Inflammatory macrophage (primary cell): ENCODE data around the gene GDPD3.

ENCODE experiments used
- DNase-seq, 2 donors: peaks; one replicate each; pipeline ENCODE4 v3.0.0-alpha.2; 2020 to 2022

The GDPD3 gene

GRCh38 chr16:30075503-30076275 is 37.6 kb downstream of the GDPD3 start, which contains the start of gene PPP4C:
Gene PPP4C, plus strand, starts transcription at chr16:30075994. Its CDS starts 384 bp downstream, at chr16:30076378.
- peak; percentile 88 to 91 for DNase-seq

DNA sequence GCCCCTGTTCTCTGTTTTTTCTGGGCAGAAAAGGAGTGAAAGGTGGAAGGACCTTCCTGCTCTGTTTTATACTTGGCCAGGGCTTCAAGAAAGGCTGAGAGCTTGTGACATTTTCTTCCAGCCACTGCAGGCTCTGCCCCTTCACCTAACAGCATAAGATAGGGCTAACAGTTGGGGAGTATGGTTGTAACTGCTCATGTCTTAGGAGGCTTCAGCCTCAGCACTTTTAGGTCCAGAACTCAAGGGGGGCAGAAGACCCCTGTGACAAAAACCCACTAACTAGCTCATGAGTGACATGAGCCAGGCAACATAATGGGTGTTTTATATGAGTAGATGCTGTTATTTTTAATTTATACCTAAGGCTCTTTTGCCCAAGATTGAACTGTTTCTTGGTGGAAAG is 42.8 kb downstream of the GDPD3 start:
- DNase-seq = no peak

GRCh38 chr16:30069611-30070462 is 43.5 kb downstream of the GDPD3 start:
- DNase-seq = no peak

DNA sequence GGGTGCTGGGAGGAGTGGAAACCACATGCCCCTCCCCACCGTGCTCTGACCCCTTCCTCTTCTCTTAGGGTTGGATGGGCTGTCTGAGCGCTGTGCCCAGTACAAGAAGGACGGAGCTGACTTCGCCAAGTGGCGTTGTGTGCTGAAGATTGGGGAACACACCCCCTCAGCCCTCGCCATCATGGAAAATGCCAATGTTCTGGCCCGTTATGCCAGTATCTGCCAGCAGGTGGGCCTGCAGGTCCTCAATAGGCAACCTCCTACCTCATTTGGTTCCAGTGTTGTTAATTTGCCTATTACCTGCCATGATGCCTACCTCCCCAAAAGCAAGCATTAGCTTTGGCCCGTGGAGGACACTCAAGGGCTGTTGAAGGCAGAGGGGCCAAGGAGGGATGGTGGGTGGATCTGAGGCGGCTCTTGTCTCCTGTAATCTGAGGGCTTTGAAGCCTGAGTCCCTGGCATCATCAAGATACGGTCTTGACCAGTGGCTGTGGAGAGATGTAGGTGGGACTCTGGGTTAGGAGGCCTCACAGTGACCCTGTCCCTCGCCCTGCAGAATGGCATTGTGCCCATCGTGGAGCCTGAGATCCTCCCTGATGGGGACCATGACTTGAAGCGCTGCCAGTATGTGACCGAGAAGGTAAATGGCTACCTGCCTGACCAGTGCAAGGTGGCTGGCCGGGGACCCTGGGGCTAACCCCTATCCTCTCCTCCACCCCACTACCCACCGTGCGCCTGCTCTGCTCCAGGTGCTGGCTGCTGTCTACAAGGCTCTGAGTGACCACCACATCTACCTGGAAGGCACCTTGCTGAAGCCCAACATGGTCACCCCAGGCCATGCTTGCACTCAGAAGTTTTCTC is 44.4 kb downstream of the GDPD3 start:
- DNase-seq = peak; percentile 35 to 38

- no peak for DNase-seq
Observed at GRCh38 chr16:30068333-30068732, 45.0 kb downstream of the GDPD3 start.

DNA sequence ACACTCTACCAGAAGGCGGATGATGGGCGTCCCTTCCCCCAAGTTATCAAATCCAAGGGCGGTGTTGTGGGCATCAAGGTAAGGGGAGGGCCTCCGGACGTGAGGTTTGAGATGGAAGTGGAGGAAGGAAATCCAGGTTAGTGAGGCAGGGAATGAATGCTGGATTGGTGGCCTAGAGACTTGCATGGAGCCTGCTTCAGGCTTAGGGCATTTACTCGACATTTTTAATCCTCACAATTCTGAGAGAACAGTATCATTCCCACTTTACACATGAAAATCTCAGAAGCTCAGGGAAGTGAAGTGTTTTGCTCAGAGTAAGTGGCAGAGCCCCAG is 45.8 kb downstream of the GDPD3 start:
- DNase-seq = no peak

GRCh38 chr16:30066761-30067583 is 46.4 kb downstream of the GDPD3 start:
- peak; percentile 60 to 77 for DNase-seq

DNA sequence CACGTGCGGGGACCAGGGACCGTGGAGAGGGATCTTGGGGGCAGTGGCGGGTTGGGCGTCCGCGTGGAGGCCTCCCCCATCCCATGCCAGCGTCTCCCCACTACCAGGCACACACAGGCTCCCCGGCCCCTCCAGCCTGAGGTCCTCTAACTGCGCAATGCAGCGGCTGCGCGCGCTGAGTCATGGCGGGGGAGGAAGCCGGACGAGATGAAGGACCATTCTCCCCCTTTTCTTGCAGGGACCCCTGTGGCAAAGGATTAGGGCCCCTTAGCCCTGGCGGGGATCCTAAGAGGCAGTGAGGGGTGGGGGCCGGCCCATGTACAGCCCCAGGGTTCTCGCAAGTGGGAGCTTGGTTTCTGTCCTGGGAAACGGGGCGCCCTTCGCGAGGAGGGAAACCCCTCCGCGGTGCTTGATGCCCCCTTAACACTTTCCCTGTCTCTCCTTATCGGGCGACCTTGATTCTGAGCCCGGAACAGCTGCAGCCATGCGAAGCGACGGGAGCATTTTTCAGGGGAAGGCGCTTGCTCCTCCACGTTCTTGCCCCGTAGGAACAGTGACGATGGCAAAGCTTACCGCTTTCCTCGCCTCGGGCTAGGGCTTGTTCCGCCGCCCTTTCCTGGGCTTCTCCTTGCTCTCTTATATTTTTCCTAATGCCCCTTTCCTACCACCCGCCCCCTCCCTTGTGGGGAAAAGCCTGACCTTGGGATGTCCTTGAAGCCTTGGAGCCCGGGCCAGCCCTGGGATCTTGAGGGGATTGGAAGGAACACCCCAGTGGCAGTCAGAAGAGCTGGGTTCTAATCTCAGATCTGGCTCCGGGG is 47.2 kb downstream of the GDPD3 start:
- peak; percentile 50 to 73 for DNase-seq

GRCh38 chr16:30065102-30065942 is 48.0 kb downstream of the GDPD3 start, which contains the start of gene ALDOA:
Gene ALDOA, plus strand, starts transcription at chr16:30065760. Its CDS starts 1,138 bp downstream, at chr16:30066898.
- DNase-seq = peak; percentile 98 to 99

GRCh38 chr16:30064729-30065101 is 48.6 kb downstream of the GDPD3 start:
- DNase-seq = no peak

GRCh38 chr16:30063893-30064728 is 49.2 kb downstream of the GDPD3 start:
- DNase-seq = peak in 1 of 2 donors; percentile 49

DNA sequence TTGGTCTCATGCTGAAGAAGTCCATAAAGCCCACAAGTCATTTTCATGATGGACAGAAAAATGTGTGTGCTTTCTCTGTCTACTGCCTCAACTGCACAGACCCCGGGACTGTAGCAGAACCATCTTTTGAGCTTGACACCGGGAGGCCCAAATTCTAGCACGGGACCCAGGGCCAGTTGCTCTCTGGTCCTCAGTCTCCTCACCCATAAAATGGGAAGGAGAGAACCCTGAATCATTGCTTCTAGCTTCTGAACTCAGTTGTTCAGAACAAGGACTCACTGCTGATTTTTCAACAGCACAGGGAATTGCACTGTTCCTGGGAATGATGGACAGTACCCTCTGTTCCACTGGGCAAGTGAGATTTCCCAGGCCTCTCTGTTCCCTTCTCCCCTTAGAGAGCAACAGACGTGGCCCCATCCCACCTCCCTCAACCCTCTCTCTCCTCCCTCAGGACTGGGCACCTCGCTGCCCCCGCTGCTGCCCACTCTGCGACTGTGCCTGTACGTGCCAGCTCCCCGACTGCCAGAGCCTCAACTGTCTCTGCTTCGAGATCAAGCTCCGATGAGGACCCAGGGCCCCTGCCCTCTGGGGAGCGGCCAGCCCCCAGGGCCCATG is 50.0 kb downstream of the GDPD3 start:
- no peak for DNase-seq

DNA sequence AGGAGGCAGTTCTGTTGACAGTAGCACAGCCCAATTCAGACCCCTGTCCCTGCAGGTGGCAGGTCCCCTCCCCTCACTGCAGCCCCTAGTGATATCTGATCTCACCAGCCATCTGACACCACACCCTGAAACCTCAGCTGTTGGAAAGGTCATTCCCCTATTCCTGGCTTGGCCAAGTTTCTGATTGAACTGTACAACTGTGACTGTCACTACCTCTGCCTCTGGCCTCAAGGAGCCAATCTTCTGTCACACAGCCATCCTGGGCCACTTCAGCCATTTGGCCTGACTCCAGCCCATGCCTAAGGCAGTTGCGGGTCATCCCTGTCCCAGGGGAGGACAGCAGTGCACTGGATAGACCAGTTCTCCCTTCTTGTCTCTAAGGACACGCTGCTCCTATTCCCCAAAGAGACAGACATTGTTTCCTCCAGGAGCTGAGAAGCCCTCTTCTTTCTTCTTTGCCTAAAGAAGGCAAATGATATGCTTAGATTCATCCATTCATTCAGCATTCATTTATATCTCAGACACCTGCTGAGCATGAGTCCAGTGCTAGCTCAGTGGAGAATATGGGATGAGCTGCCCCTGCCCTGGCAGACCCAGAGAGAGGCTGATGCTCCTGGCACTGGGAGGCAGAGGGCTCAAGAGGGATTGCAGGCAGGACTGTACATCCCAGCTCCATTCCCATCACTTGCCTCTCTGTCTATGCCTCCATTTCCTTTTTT is 52.3 kb downstream of the GDPD3 start:
- no peak for DNase-seq

DNA sequence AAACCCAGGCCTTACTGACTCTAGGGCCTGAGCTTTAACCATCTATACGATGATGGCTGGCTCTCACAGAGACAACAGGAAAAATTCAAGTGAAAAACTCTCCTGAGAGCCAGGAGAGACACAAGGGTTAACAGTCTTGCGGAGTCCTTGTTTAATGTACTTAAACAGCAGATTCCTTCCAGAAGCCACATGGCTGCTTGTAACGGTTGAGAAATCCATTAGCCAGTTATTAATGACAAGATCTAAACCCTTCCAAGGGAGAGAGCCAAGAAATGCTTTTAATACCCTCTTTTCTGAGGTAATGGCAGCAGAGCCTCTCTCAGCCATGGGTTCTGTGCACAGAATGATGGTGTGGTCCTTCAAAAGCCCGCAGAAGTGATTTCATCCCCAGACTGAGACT is 53.0 kb downstream of the GDPD3 start:
- DNase-seq = no peak

- peak; percentile 33 to 49 for DNase-seq
Observed at GRCh38 chr16:30054959-30055553, 58.3 kb downstream of the GDPD3 start.
